GM21619 (cell line): ENCODE measurements around the gene KCNQ2.

Experiments used
- ATAC-seq: cut with Tn5 transposase; IDR thresholded peaks from one replicate; pipeline ENCODE4 v1.9.1; 2021; ENCODE audit not compliant: unreplicated experiment

Gene KCNQ2

GRCh38 chr20:63456429-63457284, 15.8 kb downstream of the KCNQ2 start:
- no peak for ATAC-seq

GRCh38 chr20:63455568-63455859, 16.9 kb downstream of the KCNQ2 start:
- no peak for ATAC-seq

DNA sequence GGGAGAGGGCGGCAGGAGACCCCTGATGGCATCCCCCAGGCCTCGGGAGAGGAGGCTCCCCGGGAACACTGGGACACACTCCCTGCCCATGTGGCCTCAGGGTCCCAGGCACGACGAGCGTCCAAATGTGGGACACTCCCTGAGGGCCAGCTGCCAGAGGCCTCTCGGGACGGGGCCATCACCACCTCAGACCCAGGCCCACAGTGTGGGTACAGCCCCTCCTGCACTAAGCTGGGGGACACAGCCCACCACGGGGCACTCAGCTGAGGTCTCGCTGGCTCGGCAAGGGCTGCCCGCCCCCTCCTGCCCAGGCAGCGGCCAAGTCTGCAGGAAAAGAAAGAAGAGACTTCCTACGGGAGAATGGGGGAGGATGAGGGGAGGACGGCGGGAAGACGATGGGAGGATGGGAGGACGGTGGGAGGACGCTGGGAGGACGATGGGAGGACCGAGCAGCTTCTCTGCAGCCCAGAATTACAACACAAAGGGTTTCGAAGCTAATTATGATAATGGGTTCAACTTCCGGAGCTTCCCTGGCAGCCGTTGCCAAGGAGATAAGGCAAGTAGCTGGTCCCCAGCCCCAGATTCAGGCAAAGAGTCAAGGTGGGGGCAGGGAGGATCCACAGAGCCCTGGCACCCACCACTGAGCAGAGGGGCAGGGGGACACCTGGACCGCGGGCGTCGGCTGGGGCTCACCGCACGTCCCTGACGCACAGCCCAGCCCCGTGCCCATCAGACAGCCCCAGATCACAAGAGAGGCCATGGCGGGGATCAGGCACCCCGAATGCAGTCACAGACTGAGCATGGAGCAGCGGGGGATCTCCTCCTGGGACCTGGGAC, 17.5 kb downstream of the KCNQ2 start:
- ATAC-seq = no peak

- no peak for ATAC-seq
Measured at GRCh38 chr20:63452821-63453523, 19.5 kb downstream of the KCNQ2 start.

DNA sequence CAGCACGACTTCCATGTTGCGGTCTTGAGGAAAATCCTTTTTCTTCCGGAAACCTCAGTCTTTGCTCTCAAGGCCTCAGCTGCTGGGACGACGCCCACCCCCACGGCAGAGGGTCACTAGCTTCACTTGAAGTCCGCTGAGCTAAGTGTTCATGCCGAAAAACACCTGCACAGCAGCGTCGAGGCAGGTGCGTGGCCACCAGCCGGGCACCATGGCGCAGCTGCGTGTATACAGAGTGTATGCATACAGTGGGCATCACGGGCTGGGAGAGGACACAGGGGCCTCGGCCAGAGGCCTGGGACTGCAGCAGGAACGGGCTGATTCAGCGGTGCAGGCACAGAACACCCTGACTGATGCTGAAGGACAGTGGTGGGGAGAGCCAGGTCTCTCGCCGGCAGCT, 20.1 kb downstream of the KCNQ2 start:
- no peak for ATAC-seq

DNA sequence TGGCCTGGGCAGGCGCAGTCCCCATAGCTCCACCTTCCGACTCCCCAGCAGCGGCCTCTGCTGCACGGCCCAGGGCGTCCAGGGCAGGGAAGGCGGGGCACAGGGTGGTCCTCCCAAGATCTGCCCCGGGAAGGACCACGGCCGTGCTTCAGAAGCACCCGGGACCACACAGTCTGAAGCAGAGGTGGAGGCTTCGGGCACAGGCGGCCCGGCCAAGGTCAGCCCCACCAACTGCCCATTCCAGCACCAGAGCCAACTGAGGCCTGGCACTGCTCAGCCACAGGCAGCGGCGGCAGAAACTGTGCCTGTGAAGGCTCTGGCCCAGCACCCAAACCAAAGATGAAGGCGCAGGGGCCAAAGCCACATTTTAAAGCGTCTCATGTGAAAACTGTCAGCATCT, 20.6 kb downstream of the KCNQ2 start:
- ATAC-seq = no peak

GRCh38 chr20:63449796-63450730, 22.4 kb downstream of the KCNQ2 start:
- no peak for ATAC-seq

DNA sequence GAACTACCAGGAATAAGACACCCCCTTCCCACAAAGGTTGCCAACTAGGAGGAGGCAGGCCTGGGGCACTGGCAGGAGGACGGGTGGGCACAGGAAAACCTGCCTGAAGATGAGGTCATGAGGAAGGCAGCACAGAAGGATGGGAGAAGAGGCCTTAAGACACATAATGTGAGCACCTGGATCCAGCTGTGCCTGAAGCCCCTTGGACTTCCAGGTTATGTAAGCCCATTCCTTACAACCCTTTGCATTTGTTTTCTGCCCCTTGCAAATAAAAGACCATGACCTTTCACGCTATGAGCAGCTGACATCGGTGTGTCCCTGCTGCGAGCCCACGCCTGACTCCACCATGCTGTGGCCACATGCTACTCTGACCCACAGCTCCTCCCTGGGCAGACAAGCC, 23.4 kb downstream of the KCNQ2 start:
- no peak for ATAC-seq

DNA sequence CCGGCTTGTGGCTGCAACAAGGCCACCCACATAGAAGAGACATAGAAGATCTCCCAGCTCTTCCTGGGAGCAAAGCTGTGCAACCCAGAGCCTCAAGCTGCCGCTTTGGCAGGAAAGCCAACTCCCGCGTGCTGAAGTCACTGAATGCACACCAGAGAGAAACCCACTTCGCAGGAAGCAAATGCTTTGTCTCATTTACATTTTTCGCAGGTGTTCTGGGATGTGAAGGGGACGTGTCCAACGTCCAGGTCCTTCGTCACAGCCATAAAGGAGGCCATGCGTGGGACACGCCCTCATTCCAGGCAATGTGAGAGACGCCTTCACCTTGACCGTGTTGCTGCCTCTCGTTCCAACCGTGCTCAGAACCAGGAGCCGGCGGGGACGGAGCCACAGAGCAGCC, 24.4 kb downstream of the KCNQ2 start:
- no peak for ATAC-seq

DNA sequence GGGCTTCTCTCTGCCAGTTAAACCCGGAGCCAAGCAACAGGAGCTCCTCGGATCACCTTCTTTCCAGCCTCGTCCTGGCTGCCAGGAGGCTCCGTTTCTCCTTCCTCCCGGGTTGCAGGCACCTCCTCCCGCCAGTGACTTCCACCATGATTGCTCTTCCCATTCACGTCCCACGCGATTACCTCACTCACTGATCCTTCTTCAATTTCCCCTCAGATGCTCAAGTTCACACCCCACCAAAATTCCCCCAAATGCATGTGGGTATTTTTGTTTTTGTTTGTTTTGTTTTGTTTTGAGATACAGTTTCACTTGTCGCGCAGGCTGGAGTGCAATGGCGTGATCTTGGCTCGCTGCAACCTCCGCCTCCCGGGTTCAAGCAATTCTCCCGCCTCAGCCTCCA, 25.1 kb downstream of the KCNQ2 start:
- no peak for ATAC-seq

DNA sequence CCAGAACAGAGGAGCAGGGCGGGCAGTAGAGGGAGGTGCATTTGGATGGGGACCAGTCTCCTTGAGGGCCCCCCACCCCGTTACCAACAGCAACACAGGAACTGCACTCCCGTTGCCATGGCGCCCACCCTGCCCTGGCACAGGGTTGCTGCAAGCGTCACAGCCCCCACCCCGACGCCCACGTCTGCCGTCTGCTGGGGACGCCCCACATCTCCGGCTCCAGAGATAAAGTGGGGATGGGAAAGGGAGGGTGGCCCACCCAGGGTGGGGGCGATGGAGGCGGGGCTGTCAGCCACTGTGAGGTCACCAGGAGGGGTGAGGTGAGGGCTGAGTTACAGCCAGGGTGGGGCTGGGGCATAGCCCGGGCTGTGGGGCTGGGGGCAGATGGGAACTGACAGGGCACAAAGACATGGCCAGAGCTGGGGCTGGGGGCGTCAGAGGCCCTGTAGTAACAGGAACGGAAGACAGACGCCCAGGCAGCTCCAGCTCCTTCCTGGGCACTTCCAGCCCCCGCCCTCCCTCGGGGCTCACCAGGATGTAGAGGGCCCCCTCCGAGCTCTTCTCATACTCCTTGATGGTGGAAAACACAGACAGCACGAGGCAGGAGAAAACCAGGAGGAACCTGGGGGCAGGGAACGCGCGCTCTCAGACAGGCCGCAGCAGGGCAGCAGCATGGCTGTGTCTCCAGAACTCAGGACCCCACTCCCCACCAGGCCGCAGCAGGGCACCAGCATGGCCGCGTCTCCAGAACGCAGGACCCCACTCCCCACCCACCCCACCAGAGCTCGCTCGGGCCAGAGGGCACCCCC, 26.0 kb downstream of the KCNQ2 start:
- ATAC-seq = no peak

- no peak for ATAC-seq
Measured at GRCh38 chr20:63445075-63445734, 27.2 kb downstream of the KCNQ2 start.

DNA sequence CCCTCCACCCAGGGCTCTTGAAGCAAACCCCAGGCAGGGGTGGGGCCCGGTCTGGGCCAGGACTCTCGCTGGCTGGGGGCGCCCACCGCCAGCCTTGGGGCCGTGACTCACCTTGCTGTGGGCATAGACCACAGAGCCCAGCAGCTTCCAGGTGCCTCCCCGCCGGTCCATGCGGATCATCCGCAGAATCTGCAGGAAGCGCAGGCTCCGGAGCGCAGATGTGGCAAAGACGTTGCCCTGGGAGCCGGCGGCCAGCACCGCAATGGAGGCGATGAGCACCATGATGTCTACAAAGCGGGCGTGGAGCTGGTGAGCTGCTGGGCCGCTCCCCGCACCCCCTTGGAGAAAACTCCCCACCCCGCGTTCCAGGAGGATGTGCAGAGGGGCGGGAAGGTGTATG, 27.9 kb downstream of the KCNQ2 start:
- ATAC-seq = no peak

GRCh38 chr20:63443606-63444395, 28.7 kb downstream of the KCNQ2 start:
- no peak for ATAC-seq

DNA sequence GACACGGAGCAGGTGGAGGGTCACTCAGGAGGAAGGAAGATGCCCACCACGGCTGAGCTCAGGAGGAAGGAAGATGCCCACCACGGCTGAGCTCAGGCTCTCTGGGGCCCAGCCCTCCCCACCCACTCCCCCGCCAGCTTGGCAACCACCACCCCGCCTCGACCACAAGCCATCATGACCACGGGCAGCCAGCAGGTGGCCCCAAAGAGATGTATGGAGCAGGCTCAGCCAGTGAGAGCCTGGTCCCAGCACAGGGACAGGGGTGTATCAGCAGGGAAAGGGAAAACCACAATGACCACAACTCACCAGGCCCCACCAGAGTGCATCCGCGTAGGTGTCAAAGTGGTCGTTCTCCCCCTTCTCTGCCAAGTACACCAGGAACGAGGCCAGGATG, 30.4 kb downstream of the KCNQ2 start:
- ATAC-seq = no peak

DNA sequence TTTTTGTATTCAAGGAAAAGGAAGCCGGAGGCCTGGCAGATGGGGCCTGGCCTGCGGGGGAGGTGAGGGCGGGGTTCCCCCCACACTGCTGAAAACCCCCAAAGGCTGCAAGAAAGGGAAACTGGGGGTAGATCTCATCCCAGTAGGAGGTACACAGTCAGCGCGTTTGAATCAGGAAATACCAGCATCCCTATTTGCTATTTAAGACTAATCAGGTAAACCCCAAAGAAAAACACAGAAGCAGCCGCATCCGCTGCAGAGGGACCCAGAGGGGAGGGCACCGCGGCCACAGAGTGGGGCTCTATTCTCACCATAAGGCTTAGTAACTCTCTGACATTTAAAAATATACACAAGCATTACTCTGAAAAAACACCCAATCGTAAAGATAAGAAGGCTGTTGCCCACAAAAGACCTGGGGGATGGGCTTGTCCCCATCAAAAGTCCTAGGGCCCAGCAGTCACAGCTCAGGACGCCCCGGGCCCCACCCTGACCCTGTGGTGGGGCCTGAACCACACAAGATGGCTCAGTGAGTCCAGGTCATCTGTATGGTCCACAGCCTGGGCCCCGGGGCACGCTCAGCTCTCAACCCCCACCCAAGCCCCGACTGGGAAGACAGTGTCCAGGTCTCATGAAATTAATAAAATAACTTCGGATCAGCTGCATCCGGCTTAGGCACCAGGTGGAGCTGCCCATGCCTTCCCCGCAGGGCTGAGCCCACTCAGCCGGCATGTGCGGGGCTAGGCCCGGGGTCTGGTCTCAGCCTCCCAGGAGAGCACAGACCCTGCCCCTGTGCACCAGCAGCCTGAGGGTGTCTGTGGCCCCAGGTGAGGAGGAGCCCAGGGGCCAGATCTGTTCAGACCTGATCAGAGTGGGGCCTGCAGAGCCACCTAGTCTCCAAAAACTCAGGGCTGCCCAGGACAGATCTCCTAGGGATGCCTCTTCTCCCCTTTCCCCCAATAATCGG, 31.0 kb downstream of the KCNQ2 start:
- peak; percentile 57 for ATAC-seq

DNA sequence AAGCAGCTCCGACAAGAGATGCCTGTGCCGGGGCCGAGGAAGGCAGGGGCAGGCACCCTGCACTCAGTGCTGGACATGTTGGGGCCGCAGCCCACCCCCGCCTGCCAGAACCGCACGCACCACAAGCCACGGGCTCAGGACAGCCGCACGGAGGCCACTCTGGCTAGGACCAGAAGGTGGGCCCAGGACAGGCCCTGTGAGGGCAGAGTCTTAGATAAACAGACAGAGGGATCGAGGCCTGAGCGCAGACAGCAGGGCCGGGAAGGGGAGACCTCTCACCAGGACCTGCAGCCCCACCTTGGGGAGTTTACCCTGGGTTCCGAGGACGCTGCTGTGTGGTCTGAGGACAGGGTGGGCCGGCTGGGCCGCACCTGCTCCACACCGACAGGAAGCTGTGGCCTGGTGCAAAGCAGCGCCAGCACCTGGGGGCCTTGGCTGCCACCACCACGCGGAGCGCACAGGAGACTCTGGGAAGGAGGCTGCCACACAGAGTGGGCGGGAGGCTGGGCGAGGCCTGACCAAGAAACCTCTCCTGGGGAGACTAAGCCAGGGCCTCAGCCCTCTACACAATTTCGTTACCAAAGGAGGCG, 32.0 kb downstream of the KCNQ2 start:
- no peak for ATAC-seq
